GM12873 (cell line): Measurements from ENCODE around the gene GLRB.

Experiments
- CTCF ChIP-seq: IDR thresholded peaks from 2 replicates; pipeline ENCODE4 v1.5.1; 2012; ENCODE audit warnings: low read depth, mild to moderate bottlenecking, moderate library complexity, low read length, control low read depth; ENCODE audit not compliant: insufficient read depth; ENCODE audit errors: missing control alignments

Gene GLRB

GRCh38 chr4:157127571-157127970 is 51.6 kb downstream of the GLRB start:
- TF ChIP-seq CTCF = no peak

GRCh38 chr4:157128395-157128794 is 52.4 kb downstream of the GLRB start:
- no peak for TF ChIP-seq CTCF

GRCh38 chr4:157141976-157142375 is 66.0 kb downstream of the GLRB start:
- TF ChIP-seq CTCF = no peak

GRCh38 chr4:157143369-157143768 is 67.4 kb downstream of the GLRB start:
- no peak for TF ChIP-seq CTCF

GRCh38 chr4:157151711-157152110 is 75.8 kb downstream of the GLRB start:
- no peak for TF ChIP-seq CTCF

- no peak for TF ChIP-seq CTCF
Observed at GRCh38 chr4:157165935-157166610, 90.1 kb downstream of the GLRB start.

- TF ChIP-seq CTCF = no peak
Observed at GRCh38 chr4:157170321-157170720, 94.4 kb downstream of the GLRB start.
